HG02870 (cell line): ENCODE data around the gene CECR2.

Source experiments
- ATAC-seq: cut with Tn5 transposase; IDR thresholded peaks from one replicate; pipeline ENCODE4 v1.9.1; 2021; ENCODE audit warnings: mild to moderate bottlenecking, moderate library complexity; ENCODE audit not compliant: unreplicated experiment

Gene CECR2

DNA sequence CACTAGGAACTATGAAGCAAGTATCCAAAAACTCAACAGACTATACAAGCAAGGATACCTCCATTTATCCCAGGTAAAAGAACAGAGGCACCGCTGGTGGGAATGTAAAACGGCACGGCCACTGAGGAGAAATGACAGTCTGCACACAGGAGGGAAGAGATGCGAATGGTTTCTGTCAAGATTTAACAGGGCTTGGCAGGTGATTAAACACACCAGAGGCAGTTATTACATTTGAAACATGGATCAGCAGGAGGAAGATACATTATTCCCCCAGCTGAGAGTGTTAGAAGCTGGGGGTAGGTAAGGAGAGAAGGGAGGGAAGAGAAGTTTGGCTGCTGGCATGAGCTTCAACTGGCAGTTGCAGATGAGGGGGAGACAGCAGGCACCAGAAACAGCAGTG, 229.1 kb downstream of the CECR2 start:
- ATAC-seq = no peak

GRCh38 chr22:17601031-17601430, 231.8 kb downstream of the CECR2 start:
- ATAC-seq = no peak

GRCh38 chr22:17603668-17604067, 234.4 kb downstream of the CECR2 start:
- no peak for ATAC-seq

- ATAC-seq = no peak
Measured at GRCh38 chr22:17606496-17606895, 237.2 kb downstream of the CECR2 start.
